ENCODE data around the gene HS3ST3B1. TPM values are rescaled to one million over a fixed set of nuclear protein-coding genes. Genes with fewer than 3 reads are reported as not detected.

Gene HS3ST3B1
- total and polyA plus RNA-seq, 12 donors: 0.47 to 8.5 (median 3.3) TPM

GRCh38 chr17:14302431-14303099, 1.7 kb downstream of the HS3ST3B1 start:
- Histone ChIP-seq H3K36me3 (replicated peaks in 1 of 2) (no peaks in the 10 kb centered on the region), H3K4me3 (peak overlapping the region in 2 of 4 donors; percentile 61 to 64), H3K27ac (peak overlapping the region in 3 of 5 donors; percentile 58 to 79 (median 64)), H3K9me3 (replicated peaks in 1 of 3) (no peaks in the 10 kb centered on the region), H3K4me1 (replicated peaks in 1 of 2) (peaks cover 22 to 26% of the 10 kb centered on the region in 2 donors), H3K27me3 (peaks cover 24% of the 10 kb centered on the region)
- TF ChIP-seq CTCF (IDR thresholded peaks at IDR 0.05) (peak; percentile 42 to 97 (median 77)), POLR2A (IDR thresholded peaks at IDR 0.05) (peak in 1 of 2 donors; percentile 16)
- intact Hi-C loops (cut with DNase I): loop anchor here (2.0 to 5.0 kb wide), 2 partner anchors 704 to 705 kb away; no protein-coding TSS in a partner anchor
- DNase-seq: peak; percentile 80 to 88 (median 87)
- 0 to 1% (median 1%) methylated on average over 10 to 64 of the region's 64 CpGs for WGBS, 4 donors

- peak overlapping the region in 1 of 5 donors; percentile 79 for H3K27ac ChIP-seq
Observed at GRCh38 chr17:14303343-14304221, 2.7 kb downstream of the HS3ST3B1 start.

GRCh38 chr17:14304222-14304772, 3.4 kb downstream of the HS3ST3B1 start:
- peaks cover 22% of the 10 kb centered on the region in 2 donors for H3K4me1 ChIP-seq (replicated peaks in 1 of 2)
- intact Hi-C loops (cut with DNase I): loop anchor here in 1 of 2 donors (5.0 kb wide), 1 partner anchor 707 kb away; no protein-coding TSS in a partner anchor

More at GRCh38 chr17:14303343-14304221, 2.7 kb downstream of the HS3ST3B1 start:
- Histone ChIP-seq H3K4me3 (peak overlapping the region in 1 of 4 donors; percentile 64), H3K9me3 (replicated peaks in 1 of 3) (no peaks in the 10 kb centered on the region), H3K27me3 (peaks cover 14% of the 10 kb centered on the region), H3K36me3 (replicated peaks in 1 of 2) (no peaks in the 10 kb centered on the region), H3K4me1 (replicated peaks in 1 of 2) (peaks cover 22% of the 10 kb centered on the region in 2 donors)
- WGBS, 4 donors: 49 to 73% (median 54%) methylated on average over 31 to 56 of the region's 56 CpGs
- intact Hi-C loops (cut with DNase I): loop anchor here (2.0 to 5.0 kb wide), 2 partner anchors 705 to 706 kb away; no protein-coding TSS in a partner anchor
- no peak for DNase-seq
- no peak for TF ChIP-seq POLR2A (IDR thresholded peaks at IDR 0.05)
- no peak for TF ChIP-seq CTCF (IDR thresholded peaks at IDR 0.05)

More at GRCh38 chr17:14304222-14304772, 3.4 kb downstream of the HS3ST3B1 start:
- Histone ChIP-seq H3K9me3 (replicated peaks in 1 of 3) (no peaks in the 10 kb centered on the region), H3K36me3 (replicated peaks in 1 of 2) (no peaks in the 10 kb centered on the region), H3K27ac (no peak overlapping the region), H3K4me3 (no peak overlapping the region), H3K27me3 (peaks cover 6% of the 10 kb centered on the region)
- DNase-seq: no peak
- WGBS, 4 donors: 72 to 87% (median 77%) methylated on average over 14 to 21 of the region's 21 CpGs
- TF ChIP-seq CTCF (IDR thresholded peaks at IDR 0.05) (no peak), POLR2A (IDR thresholded peaks at IDR 0.05) (no peak)
